ENCODE results near the gene SND1.

DNA sequence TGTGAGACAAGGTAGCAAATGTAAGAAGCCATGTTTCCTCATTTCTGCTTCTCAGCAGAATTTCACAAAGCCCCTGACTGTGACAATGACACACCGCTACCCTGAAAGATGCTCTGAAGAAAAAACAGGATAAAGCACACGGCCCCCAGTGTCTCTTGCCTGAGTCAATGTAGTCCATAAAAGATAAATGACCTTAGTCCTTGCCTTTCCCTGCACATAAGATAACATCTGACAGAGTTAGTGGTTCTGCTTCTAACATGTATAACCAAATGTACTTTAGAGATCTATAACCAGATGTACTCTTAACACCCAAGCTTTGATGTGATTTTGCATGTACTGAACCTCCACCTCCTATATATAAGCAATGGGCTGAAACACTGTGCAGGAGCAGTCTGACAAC, 3.0 kb upstream of the SND1 start:
- TF ChIP-seq CTCF (IDR thresholded peaks at IDR 0.05) = no peak
- TF ChIP-seq POLR2A (IDR thresholded peaks at IDR 0.05) = no peak
